ENCODE measurements around the gene SBF2.

- TF ChIP-seq CTCF (conservative IDR thresholded peaks at IDR 0.05; ENCODE audit: low read depth, low read length) (no peak), EZH2 (IDR thresholded peaks at IDR 0.05; ENCODE audit: low read length, unreplicated experiment) (no peak), EZH2phosphoT487 (IDR thresholded peaks at IDR 0.05; ENCODE audit: borderline replicate concordance, low read length) (no peak)
These were observed 440.0 kb downstream of the SBF2 start for GRCh38 chr11:9853929-9854552.
